T-helper 2 cell treated with Interferon-gamma antibody and Interleukin-4, amounts not matched to agents 100 ng/mL and 5 ng/mL, for 36 hours (primary cell): ENCODE data around the gene PVR. TPM values are rescaled to one million over a fixed set of nuclear protein-coding genes. Genes with fewer than 3 reads are reported as not detected.
"Not testable (repeated sequence)": the region's sequence is repeated elsewhere in the genome, so short reads cannot be mapped to it uniquely, and the experiment has no call there.

Experiments used
- intact Hi-C: fragments of 100-400 bp; cut with micrococcal nuclease; formaldehyde crosslinking; loops from one replicate; pipeline ENCODE4 v1.15.1; 2023
- total RNA-seq: library from RNA; stranded (reverse); gene quantifications from 2 replicates; pipeline ENCODE4 v1.2.3, GENCODE V29; 2022

PVR gene
- 7.0 and 7.9 TPM in 2 replicates for total RNA-seq

GRCh38 chr19:44643605-44644401 lies at the start of gene PVR:
TSS of gene PVR (plus strand) at chr19:44643910. CDS start at chr19:44644097, 187 bp downstream.
- intact Hi-C loops, result no loop called here

GRCh38 chr19:44596428-44597130 lies 47.1 kb upstream of the PVR start:
- intact Hi-C loops, result no loop called here

GRCh38 chr19:44597131-44597491 lies 46.6 kb upstream of the PVR start:
- intact Hi-C loops, result no loop called here

- intact Hi-C loops, result no loop called here
Measured at GRCh38 chr19:44598355-44598754, 45.4 kb upstream of the PVR start.

GRCh38 chr19:44598880-44599279 lies 44.8 kb upstream of the PVR start:
- intact Hi-C loops, result no loop called here

GRCh38 chr19:44600466-44600865 lies 43.2 kb upstream of the PVR start:
- intact Hi-C loops, result no loop called here

GRCh38 chr19:44602081-44602480 lies 41.6 kb upstream of the PVR start:
- intact Hi-C loops, result no loop called here

GRCh38 chr19:44603201-44603945 lies 40.3 kb upstream of the PVR start:
- intact Hi-C loops, result no loop called here

GRCh38 chr19:44604241-44604640 lies 39.5 kb upstream of the PVR start:
- intact Hi-C loops, result no loop called here

GRCh38 chr19:44605547-44605946 lies 38.2 kb upstream of the PVR start:
- intact Hi-C loops, result no loop called here

- intact Hi-C loops, result no loop called here
Measured at GRCh38 chr19:44607049-44607448, 36.7 kb upstream of the PVR start.

- intact Hi-C loops, result no loop called here
Measured at GRCh38 chr19:44607917-44608316, 35.8 kb upstream of the PVR start.

GRCh38 chr19:44608391-44608821 lies 35.3 kb upstream of the PVR start:
- intact Hi-C loops, result no loop called here

GRCh38 chr19:44609219-44609618 lies 34.5 kb upstream of the PVR start:
- intact Hi-C loops, result no loop called here

- intact Hi-C loops, result not testable (repeated sequence)
Measured at GRCh38 chr19:44610497-44610896, 33.2 kb upstream of the PVR start.

- intact Hi-C loops, result no loop called here
Measured at GRCh38 chr19:44611812-44612295, 31.9 kb upstream of the PVR start.

- intact Hi-C loops, result no loop called here
Measured at GRCh38 chr19:44613295-44614178, 30.2 kb upstream of the PVR start, which contains the start of gene IGSF23. TSS of gene IGSF23 (plus strand) at chr19:44613563. CDS start at chr19:44613646, 83 bp downstream.

- intact Hi-C loops, result no loop called here
Measured at GRCh38 chr19:44614313-44614712, 29.4 kb upstream of the PVR start.

- intact Hi-C loops, result no loop called here
Measured at GRCh38 chr19:44615863-44616247, 27.9 kb upstream of the PVR start.

- intact Hi-C loops, result no loop called here
Measured at GRCh38 chr19:44617110-44617880, 26.4 kb upstream of the PVR start.
